ENCODE results near the gene USP13. TPM values are rescaled to one million over a fixed set of nuclear protein-coding genes. Genes with fewer than 3 reads are reported as not detected.

USP13 gene
- total and polyA plus RNA-seq, 2 donors = 6.4 to 12.1 TPM

DNA sequence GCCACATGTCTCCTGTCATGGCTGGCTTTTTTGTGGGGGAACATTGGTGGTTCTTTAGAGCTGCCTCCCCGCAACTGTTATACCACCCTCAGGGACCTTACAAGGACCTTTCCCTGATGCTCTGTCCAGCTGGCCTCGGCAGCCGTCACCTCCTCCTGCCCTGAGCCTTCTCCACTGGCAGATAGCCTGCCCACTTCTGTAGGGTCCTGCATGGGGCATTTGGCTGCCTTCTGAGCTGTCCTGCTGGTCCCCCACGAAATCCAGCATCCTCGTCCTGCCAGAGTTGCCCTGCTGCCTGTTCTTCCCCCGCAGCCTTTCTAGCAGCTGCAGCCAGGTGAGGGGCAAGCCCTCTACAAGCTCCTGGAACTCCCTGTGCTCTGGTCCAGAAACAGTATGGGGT, 86.2 kb downstream of the USP13 start:
- Histone ChIP-seq H3K4me1 (ENCODE audit: insufficient read depth) (no peaks in the 10 kb centered on the region), H3K27ac (ENCODE audit: low read depth) (no peak overlapping the region), H3K36me3 (ENCODE audit: insufficient read depth) (no peaks in the 10 kb centered on the region), H3K4me3 (ENCODE audit: low read depth, low read length) (no peak overlapping the region)
- WGBS = 98% methylated on average over 6 of the region's 6 CpGs
- no peak for DNase-seq (ENCODE audit: extremely low spot score)

DNA sequence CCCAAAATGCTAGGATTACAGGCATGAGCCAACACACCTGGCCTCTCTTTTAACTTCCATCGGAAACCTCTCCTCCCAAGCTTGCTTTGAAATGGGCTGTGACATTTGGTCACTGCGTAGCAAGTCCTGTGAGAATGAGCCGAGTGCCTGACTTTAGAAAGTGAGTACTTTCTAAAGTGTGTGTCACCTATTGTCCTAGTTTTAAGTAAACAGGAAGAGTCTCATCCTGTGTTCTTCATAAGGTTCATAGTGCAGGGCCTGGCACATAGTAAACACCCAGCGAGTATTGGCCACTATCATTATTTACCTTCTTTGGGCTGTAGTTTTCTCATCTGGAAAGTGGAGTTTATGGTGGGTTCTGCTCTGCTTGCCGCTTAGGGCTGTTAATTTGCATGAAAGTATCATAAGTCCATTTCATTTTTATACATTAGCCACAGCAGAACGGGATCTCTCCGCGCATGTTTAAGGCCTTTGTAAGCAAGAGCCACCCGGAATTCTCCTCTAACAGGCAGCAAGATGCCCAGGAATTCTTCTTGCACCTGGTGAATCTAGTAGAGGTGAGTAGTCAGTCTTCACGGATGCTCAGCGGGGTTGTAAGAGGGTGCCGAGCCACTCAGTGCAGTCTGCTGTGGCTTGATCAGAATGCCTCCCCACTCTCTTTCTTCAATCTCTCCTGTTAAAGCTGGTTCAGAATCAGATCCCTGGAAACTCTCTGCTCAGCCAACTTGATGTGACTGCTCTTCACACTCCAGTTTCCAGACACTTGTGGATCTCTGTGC, 87.2 kb downstream of the USP13 start:
- H3K36me3 ChIP-seq (ENCODE audit: insufficient read depth) = no peaks in the 10 kb centered on the region
- WGBS = 90% methylated on average over 12 of the region's 12 CpGs
- no peak for DNase-seq (ENCODE audit: extremely low spot score)
- no peak overlapping the region for H3K4me3 ChIP-seq (ENCODE audit: low read depth, low read length)
- no peak overlapping the region for H3K27ac ChIP-seq (ENCODE audit: low read depth)
- no peaks in the 10 kb centered on the region for H3K4me1 ChIP-seq (ENCODE audit: insufficient read depth)

DNA sequence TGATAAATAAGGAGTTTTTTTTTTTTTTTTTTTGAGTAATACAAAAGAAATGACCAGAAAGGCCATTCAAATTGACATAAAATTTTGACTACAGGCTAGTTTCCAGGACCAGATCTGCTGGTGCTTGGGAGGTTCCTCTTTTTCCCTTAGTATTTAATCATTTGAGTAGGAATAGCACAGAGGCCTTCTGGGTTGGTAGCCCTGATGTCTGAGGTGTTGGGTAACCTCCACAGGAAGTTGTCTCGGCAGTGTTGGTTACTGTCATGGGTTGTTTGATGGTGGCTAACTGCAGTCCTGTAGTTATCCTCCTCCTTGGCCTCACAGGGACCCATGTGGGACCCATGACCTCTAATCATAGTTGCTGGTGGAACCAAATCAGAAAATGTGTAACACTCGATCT, 91.1 kb downstream of the USP13 start:
- no peak for DNase-seq (ENCODE audit: extremely low spot score)

DNA sequence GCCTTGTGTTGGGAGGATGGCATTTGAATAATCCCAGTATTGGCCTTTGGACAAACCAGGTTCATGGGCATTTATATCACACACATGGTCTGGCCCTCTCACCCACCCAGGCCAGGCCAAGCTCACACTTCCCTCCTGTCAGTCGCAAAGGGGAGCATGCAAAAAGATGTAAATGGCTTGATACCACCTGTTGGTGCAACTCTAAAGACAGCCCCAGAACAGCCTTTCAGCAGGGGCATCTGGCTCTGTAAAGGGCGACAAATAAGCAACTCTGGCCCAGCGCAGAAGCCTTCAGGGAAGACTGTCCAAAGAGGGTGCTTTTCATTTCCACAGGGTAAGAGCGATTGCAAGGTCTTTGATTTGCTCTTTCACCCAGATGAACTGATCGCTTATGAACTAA, 91.8 kb downstream of the USP13 start:
- no peaks in the 10 kb centered on the region for H3K4me1 ChIP-seq (ENCODE audit: insufficient read depth)
- DNase-seq (ENCODE audit: extremely low spot score) = no peak
- H3K27ac ChIP-seq (ENCODE audit: low read depth) = no peak overlapping the region
- WGBS = 91% methylated on average over 5 of the region's 5 CpGs
- H3K36me3 ChIP-seq (ENCODE audit: insufficient read depth) = no peaks in the 10 kb centered on the region
- H3K4me3 ChIP-seq (ENCODE audit: low read depth, low read length) = no peak overlapping the region

More for the DNA sequence above, 91.1 kb downstream of the USP13 start:
- Histone ChIP-seq H3K4me1 (ENCODE audit: insufficient read depth) (no peaks in the 10 kb centered on the region), H3K36me3 (ENCODE audit: insufficient read depth) (no peaks in the 10 kb centered on the region), H3K4me3 (ENCODE audit: low read depth, low read length) (no peak overlapping the region), H3K27ac (ENCODE audit: low read depth) (no peak overlapping the region)
- WGBS = 88% methylated on average over 2 of the region's 2 CpGs

DNA sequence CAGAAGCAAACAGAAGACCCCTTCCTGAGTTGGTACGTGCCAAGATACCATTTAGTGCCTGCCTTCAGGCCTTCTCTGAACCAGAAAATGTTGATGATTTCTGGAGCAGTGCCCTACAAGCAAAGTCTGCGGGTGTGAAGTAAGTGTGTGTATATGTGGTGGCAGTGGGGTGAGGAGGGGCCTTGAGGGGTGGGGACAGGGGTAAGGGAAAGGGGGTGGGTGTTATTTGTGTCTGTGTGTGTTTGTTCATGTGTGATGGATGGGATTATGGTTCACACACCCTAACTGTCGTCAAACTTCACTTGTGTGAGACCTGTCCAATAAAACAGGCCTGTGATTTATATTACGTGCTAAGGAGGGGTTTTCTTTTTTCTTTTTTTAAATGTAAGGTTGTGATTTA, 92.2 kb downstream of the USP13 start:
- no peak for DNase-seq (ENCODE audit: extremely low spot score)

DNA sequence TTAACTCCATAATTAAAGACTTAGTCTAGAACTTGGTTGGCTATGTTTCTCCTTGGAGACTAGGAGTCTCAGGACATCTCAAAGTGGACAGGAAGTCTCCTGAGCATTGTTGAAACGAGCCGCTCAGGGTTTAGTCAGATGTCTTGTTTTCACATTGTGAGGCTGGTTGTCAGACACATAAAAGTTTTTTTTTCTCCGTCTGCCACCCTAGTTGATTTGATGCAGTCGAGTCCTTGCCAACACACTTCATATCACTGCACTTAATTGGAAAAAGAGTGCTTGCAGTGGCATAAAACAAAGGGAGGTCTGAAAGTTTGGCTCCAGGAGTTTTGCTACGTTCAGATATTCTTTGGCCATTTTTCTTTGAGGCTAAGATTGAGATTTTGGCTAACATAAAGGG, 92.9 kb downstream of the USP13 start:
- Histone ChIP-seq H3K27ac (ENCODE audit: low read depth) (no peak overlapping the region), H3K4me3 (ENCODE audit: low read depth, low read length) (no peak overlapping the region), H3K4me1 (ENCODE audit: insufficient read depth) (no peaks in the 10 kb centered on the region), H3K36me3 (ENCODE audit: insufficient read depth) (no peaks in the 10 kb centered on the region)
- 68% methylated on average over 5 of the region's 5 CpGs for WGBS
- no peak for DNase-seq (ENCODE audit: extremely low spot score)

More for the DNA sequence above, 92.2 kb downstream of the USP13 start:
- Histone ChIP-seq H3K4me3 (ENCODE audit: low read depth, low read length) (no peak overlapping the region), H3K4me1 (ENCODE audit: insufficient read depth) (no peaks in the 10 kb centered on the region), H3K36me3 (ENCODE audit: insufficient read depth) (no peaks in the 10 kb centered on the region), H3K27ac (ENCODE audit: low read depth) (no peak overlapping the region)
- WGBS = 86% methylated on average over 4 of the region's 4 CpGs

DNA sequence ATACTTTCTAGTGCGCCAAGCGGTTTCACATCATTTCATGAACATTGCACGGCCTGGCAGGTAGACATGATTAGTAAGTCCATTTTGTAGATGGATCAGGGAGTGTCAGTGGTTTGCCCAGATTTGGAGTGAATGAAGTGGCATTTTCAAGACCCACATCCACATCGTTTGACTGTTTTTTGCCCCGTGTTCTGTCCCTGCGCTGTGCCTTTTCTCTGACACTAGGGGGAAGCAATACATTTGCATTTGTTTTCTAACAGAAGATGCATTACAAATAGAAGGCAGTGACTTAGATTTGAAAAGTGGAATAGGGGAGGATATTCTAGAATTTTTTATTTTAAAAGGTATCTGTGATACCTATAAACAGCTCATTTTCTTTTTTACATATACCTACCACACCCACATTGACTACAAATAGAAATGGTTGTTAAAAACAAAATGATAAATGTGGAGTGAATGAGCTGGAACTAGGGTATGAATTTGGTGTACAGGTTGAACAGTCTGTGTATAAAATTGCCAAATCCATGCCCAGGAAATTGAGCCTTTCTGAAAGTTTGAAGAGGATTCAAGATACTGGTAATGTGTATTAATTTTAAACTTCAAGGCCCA, 98.0 kb downstream of the USP13 start:
- H3K4me1 ChIP-seq (ENCODE audit: insufficient read depth) = no peaks in the 10 kb centered on the region
- DNase-seq (ENCODE audit: extremely low spot score) = no peak

DNA sequence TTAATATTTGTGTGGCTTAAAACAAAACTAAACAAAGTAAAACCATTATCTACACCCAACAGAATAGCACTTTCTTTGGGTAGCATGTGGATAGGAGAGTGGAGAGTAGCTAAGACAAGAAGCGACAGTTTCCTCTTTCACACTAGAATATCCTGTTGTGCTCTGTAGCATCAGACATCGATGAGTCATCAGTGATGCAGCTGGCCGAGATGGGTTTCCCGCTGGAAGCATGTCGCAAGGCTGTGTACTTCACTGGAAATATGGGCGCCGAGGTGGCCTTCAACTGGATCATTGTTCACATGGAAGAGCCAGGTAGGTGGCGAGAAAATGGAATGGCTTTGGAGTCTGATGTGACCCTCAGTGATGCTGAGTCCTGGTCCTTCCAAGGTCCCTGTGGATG, 108.1 kb downstream of the USP13 start:
- Histone ChIP-seq H3K27ac (ENCODE audit: low read depth) (no peak overlapping the region), H3K4me1 (ENCODE audit: insufficient read depth) (no peaks in the 10 kb centered on the region), H3K4me3 (ENCODE audit: low read depth, low read length) (no peak overlapping the region), H3K36me3 (ENCODE audit: insufficient read depth) (peaks cover 4% of the 10 kb centered on the region)
- no peak for DNase-seq (ENCODE audit: extremely low spot score)
- WGBS = 95% methylated on average over 8 of the region's 8 CpGs

More for the DNA sequence above, 98.0 kb downstream of the USP13 start:
- no peaks in the 10 kb centered on the region for H3K36me3 ChIP-seq (ENCODE audit: insufficient read depth)
- WGBS = 51% methylated on average over 6 of the region's 6 CpGs
- H3K4me3 ChIP-seq (ENCODE audit: low read depth, low read length) = no peak overlapping the region
- H3K27ac ChIP-seq (ENCODE audit: low read depth) = no peak overlapping the region

DNA sequence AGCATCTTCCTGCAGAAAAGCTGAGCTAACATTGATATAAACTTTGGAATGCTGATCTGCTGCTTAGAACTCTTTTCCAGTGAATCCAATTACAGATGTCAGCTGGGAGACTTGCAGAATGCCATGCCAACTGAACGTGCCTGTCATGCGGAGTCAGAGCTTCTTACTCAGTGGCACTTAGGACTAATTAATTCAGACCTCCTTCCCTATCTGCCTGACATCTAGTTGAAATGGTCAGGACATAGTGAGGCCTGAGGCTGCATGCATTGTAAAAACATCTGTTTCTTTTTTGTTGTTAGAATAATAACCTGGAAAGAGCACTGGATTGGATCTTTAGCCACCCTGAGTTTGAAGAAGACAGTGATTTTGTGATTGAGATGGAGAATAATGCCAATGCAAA, 112.6 kb downstream of the USP13 start:
- Histone ChIP-seq H3K4me3 (ENCODE audit: low read depth, low read length) (no peak overlapping the region), H3K27ac (ENCODE audit: low read depth) (no peak overlapping the region), H3K36me3 (ENCODE audit: insufficient read depth) (peaks cover 4% of the 10 kb centered on the region), H3K4me1 (ENCODE audit: insufficient read depth) (no peaks in the 10 kb centered on the region)
- DNase-seq (ENCODE audit: extremely low spot score) = no peak
- 69% methylated on average over 2 of the region's 2 CpGs for WGBS

DNA sequence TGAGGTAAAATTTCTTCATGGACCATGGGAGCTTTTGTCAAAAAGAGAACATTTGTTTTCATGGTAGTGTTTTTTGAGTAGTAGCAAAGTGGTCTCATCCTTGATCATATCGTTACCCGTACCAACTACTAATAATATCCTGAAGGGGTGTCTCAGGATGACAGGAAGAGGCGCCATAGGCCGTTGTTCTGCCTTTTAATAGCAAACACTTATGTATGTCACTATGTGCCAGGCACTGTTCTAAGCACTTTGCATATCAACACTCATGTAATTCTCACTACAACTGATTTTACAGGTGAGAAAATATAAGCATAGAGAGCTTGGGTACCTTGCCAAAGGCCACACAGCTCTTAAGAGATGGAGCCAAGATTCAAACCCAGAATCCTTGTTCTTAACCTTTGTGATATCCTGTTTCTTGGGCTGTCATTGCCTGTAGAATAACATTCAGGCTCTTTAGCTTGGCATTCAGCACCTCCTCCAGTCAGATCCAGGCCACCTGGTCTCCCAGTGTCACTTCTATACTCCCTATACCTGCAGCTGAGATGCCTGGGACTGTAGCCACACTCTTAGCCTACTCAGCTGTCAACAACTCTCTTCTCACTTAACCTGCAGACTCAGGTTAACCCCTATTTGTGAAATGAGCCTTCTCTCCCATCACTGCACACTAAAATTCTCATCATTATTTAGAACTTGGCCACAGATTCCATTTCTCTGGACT, 113.7 kb downstream of the USP13 start:
- WGBS = 96% methylated on average over 4 of the region's 4 CpGs
- Histone ChIP-seq H3K4me3 (ENCODE audit: low read depth, low read length) (no peak overlapping the region), H3K36me3 (ENCODE audit: insufficient read depth) (peaks cover 6% of the 10 kb centered on the region), H3K4me1 (ENCODE audit: insufficient read depth) (no peaks in the 10 kb centered on the region), H3K27ac (ENCODE audit: low read depth) (no peak overlapping the region)
- no peak for DNase-seq (ENCODE audit: extremely low spot score)

DNA sequence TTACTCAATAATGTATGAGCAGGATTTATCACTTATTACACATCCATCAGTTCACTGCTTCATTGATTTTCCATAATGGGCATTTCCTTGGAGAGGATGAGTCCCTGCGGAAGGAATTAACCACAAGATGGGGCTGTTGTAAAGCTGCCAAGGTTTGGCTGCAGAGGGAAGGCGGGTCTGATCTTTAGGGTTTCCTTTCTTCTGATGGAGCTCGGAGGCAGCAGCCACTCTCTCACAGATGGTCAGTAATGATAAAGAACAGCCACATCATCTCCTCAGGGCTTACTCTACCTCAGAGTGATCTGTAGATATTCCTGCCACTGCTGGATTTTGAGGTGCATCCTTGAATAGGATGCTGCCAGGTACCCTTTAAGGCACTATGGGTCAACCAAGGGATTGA, 115.2 kb downstream of the USP13 start:
- no peak for DNase-seq (ENCODE audit: extremely low spot score)
- Histone ChIP-seq H3K4me3 (ENCODE audit: low read depth, low read length) (no peak overlapping the region), H3K27ac (ENCODE audit: low read depth) (no peak overlapping the region), H3K4me1 (ENCODE audit: insufficient read depth) (no peaks in the 10 kb centered on the region), H3K36me3 (ENCODE audit: insufficient read depth) (peaks cover 3% of the 10 kb centered on the region)
- 43% methylated on average over 3 of the region's 3 CpGs for WGBS

DNA sequence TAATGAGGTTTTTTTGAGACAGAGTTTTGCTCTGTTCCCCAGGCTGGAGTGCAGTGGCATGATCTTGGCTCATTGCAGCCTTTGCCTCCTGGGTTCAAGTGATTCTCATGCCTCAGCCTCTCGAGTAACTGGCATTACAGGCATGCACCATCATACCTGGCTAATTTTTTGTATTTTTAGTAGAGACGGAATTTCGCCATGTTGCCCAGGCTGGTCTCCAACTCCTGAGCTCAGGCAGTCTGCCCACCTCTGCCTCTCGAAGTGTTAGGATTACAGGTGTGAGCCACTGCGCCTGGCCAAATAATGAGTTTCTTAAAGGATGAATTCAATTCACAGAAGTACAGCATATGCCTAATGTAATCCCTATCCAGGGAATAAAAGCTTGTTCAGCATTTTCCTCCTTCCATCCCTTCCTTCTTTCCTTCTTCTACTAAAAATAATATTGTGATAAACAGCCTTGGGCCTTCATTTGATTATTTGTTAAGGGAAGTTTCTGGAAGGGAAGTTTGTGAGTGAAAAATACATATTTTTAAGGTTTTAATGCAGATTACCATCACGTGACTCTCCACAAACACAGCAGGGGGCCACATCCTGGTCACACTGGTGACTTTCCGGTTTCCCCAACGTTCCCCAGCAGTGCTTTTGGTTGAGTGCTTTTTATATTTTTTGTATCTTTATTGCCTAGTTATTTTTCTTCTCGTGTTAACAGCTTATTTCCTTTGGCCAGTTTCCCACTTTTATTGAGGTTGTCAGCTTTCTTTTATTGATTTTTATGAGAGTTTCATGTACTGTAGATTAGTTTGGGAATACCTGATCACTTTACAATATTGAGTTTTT, 116.8 kb downstream of the USP13 start:
- H3K4me3 ChIP-seq (ENCODE audit: low read depth, low read length) = no peak overlapping the region
- H3K27ac ChIP-seq (ENCODE audit: low read depth) = no peak overlapping the region
- DNase-seq (ENCODE audit: extremely low spot score) = no peak
- peaks cover 3% of the 10 kb centered on the region for H3K36me3 ChIP-seq (ENCODE audit: insufficient read depth)
- no peaks in the 10 kb centered on the region for H3K4me1 ChIP-seq (ENCODE audit: insufficient read depth)
- WGBS = 69% methylated on average over 9 of the region's 9 CpGs

DNA sequence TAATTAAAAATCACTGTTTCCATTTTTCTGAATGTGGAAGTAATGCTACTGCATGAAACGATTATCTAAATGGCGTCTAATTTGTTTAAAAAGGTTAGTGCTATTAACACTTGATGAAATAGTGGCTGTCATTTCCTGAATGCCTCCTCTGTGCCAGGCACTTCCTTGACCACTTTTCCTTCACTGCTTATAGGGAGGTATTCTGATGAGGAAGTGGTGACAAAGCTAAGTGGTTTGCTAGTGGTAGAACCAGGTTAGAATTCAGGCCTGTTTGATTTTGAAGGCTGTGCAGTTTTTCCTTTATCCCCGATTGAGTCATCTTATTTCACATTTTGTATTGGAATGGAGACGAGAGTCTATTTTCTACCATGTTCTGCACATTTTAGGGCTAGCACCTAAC, 119.0 kb downstream of the USP13 start:
- WGBS = 87% methylated on average over 4 of the region's 4 CpGs
- DNase-seq (ENCODE audit: extremely low spot score) = no peak
- no peaks in the 10 kb centered on the region for H3K4me1 ChIP-seq (ENCODE audit: insufficient read depth)
- H3K27ac ChIP-seq (ENCODE audit: low read depth) = no peak overlapping the region
- H3K36me3 ChIP-seq (ENCODE audit: insufficient read depth) = peaks cover 3% of the 10 kb centered on the region
- no peak overlapping the region for H3K4me3 ChIP-seq (ENCODE audit: low read depth, low read length)

Measured in urinary bladder (tissue), 4 donors.